ENCODE data around the gene PTCD2.

- peak; percentile 16; the same call in 1 of the 2 replicates for TF ChIP-seq HDAC2 (IDR thresholded peaks at IDR 0.05)
- TF ChIP-seq, protein P1, sequence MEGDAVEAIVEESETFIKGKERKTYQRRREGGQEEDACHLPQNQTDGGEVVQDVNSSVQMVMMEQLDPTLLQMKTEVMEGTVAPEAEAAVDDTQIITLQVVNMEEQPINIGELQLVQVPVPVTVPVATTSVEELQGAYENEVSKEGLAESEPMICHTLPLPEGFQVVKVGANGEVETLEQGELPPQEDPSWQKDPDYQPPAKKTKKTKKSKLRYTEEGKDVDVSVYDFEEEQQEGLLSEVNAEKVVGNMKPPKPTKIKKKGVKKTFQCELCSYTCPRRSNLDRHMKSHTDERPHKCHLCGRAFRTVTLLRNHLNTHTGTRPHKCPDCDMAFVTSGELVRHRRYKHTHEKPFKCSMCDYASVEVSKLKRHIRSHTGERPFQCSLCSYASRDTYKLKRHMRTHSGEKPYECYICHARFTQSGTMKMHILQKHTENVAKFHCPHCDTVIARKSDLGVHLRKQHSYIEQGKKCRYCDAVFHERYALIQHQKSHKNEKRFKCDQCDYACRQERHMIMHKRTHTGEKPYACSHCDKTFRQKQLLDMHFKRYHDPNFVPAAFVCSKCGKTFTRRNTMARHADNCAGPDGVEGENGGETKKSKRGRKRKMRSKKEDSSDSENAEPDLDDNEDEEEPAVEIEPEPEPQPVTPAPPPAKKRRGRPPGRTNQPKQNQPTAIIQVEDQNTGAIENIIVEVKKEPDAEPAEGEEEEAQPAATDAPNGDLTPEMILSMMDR (IDR thresholded peaks at IDR 0.05 in 2 of 3, conservative IDR thresholded peaks at IDR 0.05 in 1 of 3; ENCODE audit: insufficient read depth in 2 of 3, low read depth in 1 of 3, low read length in 3 of 3), result no peak
- peak; percentile 70; the same call in 1 of the 2 replicates for TF ChIP-seq JUN (IDR thresholded peaks at IDR 0.05; ENCODE audit: borderline replicate concordance, low read depth, low read length)
- TF ChIP-seq JUN (CRISPR knock-in tag; IDR thresholded peaks at IDR 0.05; ENCODE audit: borderline replicate concordance), result no peak
- TF ChIP-seq YBX1 (IDR thresholded peaks at IDR 0.05), result no peak
- no peak for TF ChIP-seq ZNF436 (CRISPR knock-in tag; IDR thresholded peaks at IDR 0.05)
- TF ChIP-seq KAT2B (IDR thresholded peaks at IDR 0.05; ENCODE audit: low read depth, low read length), result no peak
- no peak for TF ChIP-seq MAFK (IDR thresholded peaks at IDR 0.05; ENCODE audit: low read length)
- TF ChIP-seq GABPA (tag; conservative IDR thresholded peaks at IDR 0.05; ENCODE audit: low read depth), result peak; percentile 13; the same call in 1 of the 2 replicates
- no peak for TF ChIP-seq ADNP (tag; IDR thresholded peaks at IDR 0.05)
These were observed 38.2 kb upstream of the PTCD2 start for GRCh38 chr5:72281764-72282499.
